Thyroid gland (tissue), 4 donors: ENCODE results near the gene SH3TC2.

ENCODE experiments used
- CTCF ChIP-seq, 6 experiments: fragments of 200-600 bp in 3 of 6; fragments of 450-650 bp in 3 of 6; sonication (generic) in 3 of 6; IDR thresholded peaks; one replicate each; pipeline ENCODE4 v1.5.1; 2016 to 2019; ENCODE audit warnings: antibody characterized with exemption in 6 of 6, mild to moderate bottlenecking in 2 of 6, inconsistent platforms in 1 of 6, moderate library complexity in 1 of 6
- POLR2A ChIP-seq, 2 donors: fragments of 450-650 bp; IDR thresholded peaks; one replicate each; pipeline ENCODE4 v1.6.1; 2017; ENCODE audit warnings: antibody characterized with exemption in 2 of 2, mild to moderate bottlenecking in 2 of 2, moderate library complexity in 1 of 2

- TF ChIP-seq POLR2A (IDR thresholded peaks at IDR 0.05): no peak
- no peak for TF ChIP-seq CTCF (IDR thresholded peaks at IDR 0.05)
These were observed 47.5 kb upstream of the SH3TC2 start for GRCh38 chr5:149110406-149110805.
